ENCODE measurements around the gene CERS5.
"Not testable (repeated sequence)": the region's sequence is repeated elsewhere in the genome, so short reads cannot be mapped to it uniquely, and the experiment has no call there.

CERS5 gene

GRCh38 chr12:50156641-50157040 lies 10.5 kb downstream of the CERS5 start:
- no peak for TF ChIP-seq CTCF (IDR thresholded peaks at IDR 0.05; ENCODE audit: low read depth, low read length)
- no peak for DNase-seq (ENCODE audit: extremely low read depth, low read depth)

GRCh38 chr12:50154947-50155346 lies 12.2 kb downstream of the CERS5 start:
- DNase-seq (ENCODE audit: extremely low read depth, low read depth) = not testable (repeated sequence)

GRCh38 chr12:50151047-50151687 lies 16.0 kb downstream of the CERS5 start:
- no peak for DNase-seq (ENCODE audit: extremely low read depth, low read depth)
- TF ChIP-seq CTCF (IDR thresholded peaks at IDR 0.05; ENCODE audit: low read depth, low read length) = no peak

GRCh38 chr12:50149311-50149710 lies 17.9 kb downstream of the CERS5 start:
- TF ChIP-seq CTCF (IDR thresholded peaks at IDR 0.05; ENCODE audit: low read depth, low read length) = no peak
- DNase-seq (ENCODE audit: extremely low read depth, low read depth) = no peak

GRCh38 chr12:50148011-50148410 lies 19.2 kb downstream of the CERS5 start:
- DNase-seq (ENCODE audit: extremely low read depth, low read depth) = not testable (repeated sequence)

GRCh38 chr12:50147281-50147680 lies 19.9 kb downstream of the CERS5 start:
- TF ChIP-seq CTCF (IDR thresholded peaks at IDR 0.05; ENCODE audit: low read depth, low read length) = no peak

GRCh38 chr12:50145439-50145838 lies 21.7 kb downstream of the CERS5 start:
- DNase-seq (ENCODE audit: extremely low read depth, low read depth) = no peak
- no peak for TF ChIP-seq CTCF (IDR thresholded peaks at IDR 0.05; ENCODE audit: low read depth, low read length)

More at GRCh38 chr12:50147281-50147680, 19.9 kb downstream of the CERS5 start:
- DNase-seq (ENCODE audit: extremely low read depth, low read depth) = no peak

GRCh38 chr12:50142993-50143392 lies 24.2 kb downstream of the CERS5 start:
- TF ChIP-seq CTCF (IDR thresholded peaks at IDR 0.05; ENCODE audit: low read depth, low read length) = no peak
- DNase-seq (ENCODE audit: extremely low read depth, low read depth) = no peak
